ENCODE results near the gene POLR1A.

Gene POLR1A

GRCh38 chr2:85974390-85974789, 131.3 kb downstream of the POLR1A start (continued):
- TF ChIP-seq ZNF48 (tag by site-specific recombination; IDR thresholded peaks at IDR 0.05) (no peak), ZSCAN4 (tag by site-specific recombination; IDR thresholded peaks at IDR 0.05) (no peak), ZNF768 (tag by site-specific recombination; IDR thresholded peaks at IDR 0.05) (no peak), ZNF645 (tag by site-specific recombination; IDR thresholded peaks at IDR 0.05) (no peak)

GRCh38 chr2:85972355-85972754, 133.3 kb downstream of the POLR1A start:
- H3K36me3 ChIP-seq (ENCODE audit: control insufficient read depth in 2 of 2, insufficient read depth in 1 of 2, low read length in 2 of 2), result no peaks in the 10 kb centered on the region
- no peak for TF ChIP-seq ZNF132 (tag by site-specific recombination; IDR thresholded peaks at IDR 0.05; ENCODE audit: borderline replicate concordance)
- TF ChIP-seq ZNF398 (tag by site-specific recombination; IDR thresholded peaks at IDR 0.05), result no peak
- TF ChIP-seq ZNF664 (tag by site-specific recombination; IDR thresholded peaks at IDR 0.05), result no peak
- no peak for TF ChIP-seq ZNF514 (tag by site-specific recombination; IDR thresholded peaks at IDR 0.05)
- no peak for TF ChIP-seq ELK4 (IDR thresholded peaks at IDR 0.05; ENCODE audit: borderline replicate concordance, low read depth, low read length)
- TF ChIP-seq ZNF311 (tag by site-specific recombination; IDR thresholded peaks at IDR 0.05; ENCODE audit: borderline replicate concordance), result no peak
- TF ChIP-seq ZBTB44 (tag by site-specific recombination; IDR thresholded peaks at IDR 0.05), result no peak
- TF ChIP-seq ZNF23 (tag by site-specific recombination; IDR thresholded peaks at IDR 0.05; ENCODE audit: borderline replicate concordance), result no peak
- TF ChIP-seq ZNF645 (tag by site-specific recombination; IDR thresholded peaks at IDR 0.05), result no peak
- no peak for TF ChIP-seq KLF1 (tag by site-specific recombination; IDR thresholded peaks at IDR 0.05)
- TF ChIP-seq ZNF121 (tag by site-specific recombination; IDR thresholded peaks at IDR 0.05), result no peak
- no peak for TF ChIP-seq ZNF366 (tag by site-specific recombination; conservative IDR thresholded peaks at IDR 0.05)
- no peak for TF ChIP-seq ZNF16 (tag by site-specific recombination; IDR thresholded peaks at IDR 0.05; ENCODE audit: low read depth)
- no peak for TF ChIP-seq ZNF585B (tag by site-specific recombination; IDR thresholded peaks at IDR 0.05)
- no peak for TF ChIP-seq ZNF169 (tag by site-specific recombination; IDR thresholded peaks at IDR 0.05)
- no peak for TF ChIP-seq ZNF157 (tag by site-specific recombination; IDR thresholded peaks at IDR 0.05)
- TF ChIP-seq SCRT2 (tag by site-specific recombination; IDR thresholded peaks at IDR 0.05), result no peak
- ChIA-PET POLR2A (no interaction called here), CTCF (interaction anchor here (1.0 kb wide), 2 partner anchors 12 kb away, joined by 3 to 4 read pairs; no protein-coding TSS in a partner anchor)
- no peaks in the 10 kb centered on the region for H3K4me1 ChIP-seq (ENCODE audit: control insufficient read depth, insufficient read depth, low read length)
- H3K27ac ChIP-seq (ENCODE audit: extremely low read depth, low read depth, low read length), result no peak overlapping the region
- H3K4me3 ChIP-seq (ENCODE audit: low read depth, low read length), result no peak overlapping the region
- no peaks in the 10 kb centered on the region for H3K9me3 ChIP-seq (ENCODE audit: control insufficient read depth, insufficient read depth, low read depth, low read length)
